Hematopoietic multipotent progenitor cell treated with erythropoietin and hydrocortisone succinate and interleukin-3 and kit ligand, for 17 days (in vitro differentiated cells): ENCODE measurements around the gene UXS1.

ENCODE experiments used
- DNase-seq: peaks from one replicate; pipeline ENCODE4 v3.0.0-alpha.2; 2015; ENCODE audit warnings: low spot score

Gene UXS1

GRCh38 chr2:106080959-106081358 is 113.1 kb downstream of the UXS1 start:
- no peak for DNase-seq

GRCh38 chr2:106078096-106078495 is 116.0 kb downstream of the UXS1 start:
- DNase-seq: no peak

- DNase-seq: no peak
Measured at GRCh38 chr2:106076941-106077340, 117.2 kb downstream of the UXS1 start.

GRCh38 chr2:106075048-106075447 is 119.1 kb downstream of the UXS1 start:
- DNase-seq: no peak

- DNase-seq: no peak
Measured at GRCh38 chr2:106073678-106074406, 120.3 kb downstream of the UXS1 start.

- no peak for DNase-seq
Measured at GRCh38 chr2:106070181-106070580, 123.9 kb downstream of the UXS1 start.

GRCh38 chr2:106068451-106068850 is 125.7 kb downstream of the UXS1 start:
- no peak for DNase-seq

GRCh38 chr2:106065983-106066820 is 127.9 kb downstream of the UXS1 start:
- DNase-seq: no peak

- DNase-seq: no peak
Measured at GRCh38 chr2:106065268-106065982, 128.7 kb downstream of the UXS1 start.

GRCh38 chr2:106063181-106063580 is 130.9 kb downstream of the UXS1 start:
- no peak for DNase-seq

GRCh38 chr2:106062627-106063026 is 131.5 kb downstream of the UXS1 start:
- no peak for DNase-seq

GRCh38 chr2:106061611-106062349 is 132.3 kb downstream of the UXS1 start:
- no peak for DNase-seq

GRCh38 chr2:106059416-106060065 is 134.6 kb downstream of the UXS1 start:
- DNase-seq: no peak

GRCh38 chr2:106058469-106059137 is 135.5 kb downstream of the UXS1 start:
- DNase-seq: no peak

- no peak for DNase-seq
Measured at GRCh38 chr2:106057206-106057605, 136.9 kb downstream of the UXS1 start.

GRCh38 chr2:106054880-106055655 is 139.0 kb downstream of the UXS1 start:
- no peak for DNase-seq

GRCh38 chr2:106054321-106054720 is 139.8 kb downstream of the UXS1 start:
- no peak for DNase-seq

GRCh38 chr2:106053581-106053980 is 140.5 kb downstream of the UXS1 start:
- no peak for DNase-seq

- no peak for DNase-seq
Measured at GRCh38 chr2:106053116-106053515, 141.0 kb downstream of the UXS1 start.

- DNase-seq: no peak
Measured at GRCh38 chr2:106044859-106045258, 149.2 kb downstream of the UXS1 start.
